GDM1 (cell line): ENCODE data around the gene BSDC1.
"Not testable (repeated sequence)": the region's sequence is repeated elsewhere in the genome, so short reads cannot be mapped to it uniquely, and the experiment has no call there.

Experiments
- DNase-seq: peaks from one replicate; lab custom pipeline; 2025; lab: John Stamatoyannopoulos, UW

BSDC1 gene

GRCh38 chr1:32394141-32394889 lies at the start of gene BSDC1:
BSDC1 (minus strand) TSS chr1:32394441; CDS start chr1:32394414, 27 bp downstream.
- DNase-seq = peak; percentile 97

DNA sequence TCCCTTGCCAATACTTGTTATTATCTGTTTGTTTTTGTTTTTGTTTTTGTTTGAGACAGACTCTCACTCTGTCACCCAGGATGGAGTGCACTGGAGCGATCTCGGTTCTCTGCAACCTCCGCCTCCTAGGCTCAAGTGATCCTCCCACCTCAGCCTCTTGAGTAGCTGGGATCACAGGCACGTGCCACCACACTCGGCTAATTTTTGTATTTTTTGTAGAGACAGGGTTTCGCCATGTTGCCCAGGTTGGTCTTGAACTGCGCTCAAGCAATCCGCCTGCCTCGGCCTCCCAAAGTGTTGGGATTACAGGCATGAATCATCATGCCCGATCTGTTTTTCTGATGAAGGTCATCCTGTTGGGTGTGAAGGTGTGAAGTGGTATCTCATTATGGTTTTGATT lies 47.2 kb upstream of the BSDC1 start:
- not testable (repeated sequence) for DNase-seq

GRCh38 chr1:32438777-32439176 lies 44.5 kb upstream of the BSDC1 start:
- DNase-seq = not testable (repeated sequence)

DNA sequence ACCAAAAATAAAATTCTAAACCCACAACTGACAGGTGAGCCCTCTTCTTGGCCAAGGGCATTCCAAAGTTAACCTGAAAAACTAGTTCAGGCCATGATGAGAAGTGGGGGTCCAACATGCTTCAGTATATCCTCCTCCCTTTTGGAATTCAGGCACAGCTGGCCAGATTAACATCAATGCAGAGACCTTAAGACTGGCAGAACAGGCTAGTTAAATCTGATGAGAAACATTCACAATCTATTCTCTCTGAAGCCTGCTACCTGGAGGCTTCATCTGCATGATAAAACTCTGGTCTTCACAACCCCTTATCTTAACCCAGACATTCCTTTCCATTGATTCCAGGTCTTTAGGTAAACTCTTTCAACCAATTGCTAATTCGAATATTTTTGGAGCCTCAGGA lies 43.9 kb upstream of the BSDC1 start:
- no peak for DNase-seq

- DNase-seq = no peak
Measured at GRCh38 chr1:32431736-32432400, 37.6 kb upstream of the BSDC1 start.

- no peak for DNase-seq
Measured at GRCh38 chr1:32427264-32427963, 33.2 kb upstream of the BSDC1 start.

DNA sequence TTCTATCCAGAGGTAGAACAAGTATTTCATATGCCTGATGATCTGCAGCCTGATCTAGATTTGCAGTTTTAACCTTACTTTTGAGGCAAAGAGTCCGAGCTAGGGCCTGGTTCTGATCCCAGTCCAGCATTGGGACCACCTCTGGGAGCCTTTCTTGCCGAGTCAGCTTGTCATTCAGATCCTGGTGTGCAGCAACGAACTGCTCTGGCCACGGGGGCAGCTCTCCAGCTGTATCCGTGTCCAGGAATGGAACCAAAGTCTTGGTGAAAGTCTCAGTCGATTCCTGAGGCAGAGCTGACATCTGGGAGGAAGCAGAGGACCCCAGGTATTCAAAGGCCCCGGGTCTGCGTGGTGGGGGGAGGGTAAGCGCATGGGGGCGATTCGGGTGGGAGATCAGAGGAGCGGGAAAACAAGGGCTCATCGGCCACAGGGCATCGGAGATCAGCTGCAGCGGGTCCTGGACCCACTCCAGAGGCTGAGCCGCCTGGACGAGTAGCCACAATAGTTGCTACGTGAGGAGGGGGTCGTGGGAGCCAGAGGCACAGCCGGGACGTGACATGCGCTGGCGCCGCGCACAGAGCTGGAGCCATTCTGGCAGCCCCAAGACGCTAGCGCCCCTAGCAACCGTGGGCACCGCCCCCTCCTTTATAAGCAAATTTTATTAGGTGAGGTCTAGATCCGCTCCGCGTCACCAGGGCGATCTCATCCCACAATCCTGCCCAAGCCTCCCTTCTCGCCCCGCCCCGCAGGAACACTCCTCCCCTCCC lies 32.4 kb upstream of the BSDC1 start:
- DNase-seq = no peak

- DNase-seq = no peak
Measured at GRCh38 chr1:32421775-32422174, 27.5 kb upstream of the BSDC1 start.

- no peak for DNase-seq
Measured at GRCh38 chr1:32414186-32414886, 20.1 kb upstream of the BSDC1 start.

GRCh38 chr1:32413507-32414185 lies 19.4 kb upstream of the BSDC1 start:
- peak; percentile 59 for DNase-seq

GRCh38 chr1:32411261-32411660 lies 17.0 kb upstream of the BSDC1 start:
- DNase-seq = no peak

GRCh38 chr1:32406629-32407111 lies 12.4 kb upstream of the BSDC1 start:
- DNase-seq = no peak

DNA sequence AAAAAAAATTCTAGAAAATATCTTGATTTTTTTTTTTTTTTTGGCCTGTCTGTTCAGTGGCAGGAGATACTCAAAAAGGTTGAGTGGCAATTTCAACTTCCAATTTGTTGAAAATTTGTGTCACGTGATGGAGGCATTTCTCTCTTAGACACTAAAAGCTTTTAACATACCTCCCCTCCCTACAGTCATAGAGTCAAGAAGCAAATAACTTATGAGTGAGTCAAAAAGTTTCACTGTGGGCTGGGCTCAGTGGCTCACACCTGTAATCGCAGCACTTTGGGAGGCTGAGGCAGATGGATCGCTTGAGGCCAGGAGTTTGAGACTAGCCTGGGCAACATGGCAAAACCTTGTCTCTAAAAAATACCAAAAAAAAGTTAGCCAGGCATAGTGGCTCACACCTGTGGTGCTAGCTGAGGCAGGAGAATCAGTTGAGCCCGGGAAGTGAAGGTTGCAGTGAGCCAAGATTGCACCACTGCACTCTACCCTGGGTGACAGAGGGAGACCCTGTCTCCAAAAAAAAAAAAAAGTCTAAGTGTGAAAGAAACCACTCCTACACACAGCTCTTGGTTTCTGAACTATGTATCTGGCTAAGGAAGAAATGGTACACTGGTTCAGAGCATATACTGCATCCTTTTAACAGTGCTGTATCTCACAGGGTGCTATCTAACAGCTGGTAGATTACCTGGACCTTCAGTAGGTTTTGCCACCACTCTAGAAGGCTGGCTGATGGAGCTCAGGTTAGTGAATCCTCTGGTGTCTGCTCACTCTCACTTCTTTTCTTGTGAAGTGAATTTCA lies 11.6 kb upstream of the BSDC1 start:
- DNase-seq = no peak

DNA sequence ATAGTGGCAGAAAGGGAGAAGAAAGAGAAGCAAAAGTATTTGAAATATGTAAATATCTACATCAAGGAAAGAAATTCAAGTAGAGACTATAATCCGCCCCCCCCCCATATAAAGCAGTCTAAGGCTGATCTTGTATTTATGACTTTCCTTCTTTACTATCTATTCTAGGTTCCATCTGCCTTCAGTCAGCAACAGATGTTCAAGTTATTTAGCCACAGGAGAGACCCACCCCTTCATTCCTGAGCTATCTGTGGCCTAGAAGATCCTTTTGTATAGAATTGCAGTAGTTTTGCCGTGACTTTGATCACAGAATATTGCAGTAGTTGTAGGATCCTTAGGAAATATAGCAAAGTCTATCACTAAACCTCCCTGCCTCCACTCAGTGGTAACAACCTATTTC lies 10.7 kb upstream of the BSDC1 start:
- DNase-seq = no peak

GRCh38 chr1:32400876-32401631 lies 6.8 kb upstream of the BSDC1 start:
- peak; percentile 10 for DNase-seq

DNA sequence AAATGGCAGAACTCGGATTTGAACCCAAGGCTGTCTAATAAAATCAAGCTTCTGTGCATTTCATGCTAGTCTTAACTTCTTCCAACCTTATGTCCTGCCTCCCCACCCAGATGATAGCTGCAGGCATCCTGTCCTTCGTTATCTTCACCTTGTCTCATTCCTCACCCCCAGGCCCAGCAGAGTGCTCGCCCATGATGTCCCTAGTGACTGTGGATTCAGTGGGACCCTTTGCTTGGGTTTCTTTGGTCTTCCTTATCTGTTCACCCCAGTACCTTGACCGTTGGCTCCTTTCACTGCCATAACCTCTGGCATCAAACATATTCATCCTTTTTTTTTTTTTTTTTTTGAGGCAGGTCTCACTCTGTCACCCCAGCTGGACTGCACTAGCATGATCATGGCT lies 5.6 kb upstream of the BSDC1 start:
- no peak for DNase-seq

DNA sequence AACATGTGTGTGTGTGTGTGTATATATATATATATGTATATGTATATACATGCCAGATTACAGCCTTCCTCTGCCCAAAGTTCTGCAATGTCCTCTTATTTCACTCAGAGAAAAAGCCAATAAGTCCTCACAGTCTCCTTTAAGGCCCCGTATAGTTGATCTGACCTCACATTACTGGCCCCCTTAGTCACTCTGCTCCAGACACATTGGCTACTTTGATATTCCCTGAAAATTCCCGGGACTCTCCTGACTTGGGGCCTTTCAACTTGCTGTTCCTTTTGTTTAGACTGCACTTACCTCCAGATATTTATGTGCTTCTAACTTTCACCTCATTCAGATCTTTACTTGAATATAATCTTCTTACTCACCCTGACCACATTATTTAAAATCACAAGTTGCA lies 4.2 kb upstream of the BSDC1 start:
- DNase-seq = no peak

DNA sequence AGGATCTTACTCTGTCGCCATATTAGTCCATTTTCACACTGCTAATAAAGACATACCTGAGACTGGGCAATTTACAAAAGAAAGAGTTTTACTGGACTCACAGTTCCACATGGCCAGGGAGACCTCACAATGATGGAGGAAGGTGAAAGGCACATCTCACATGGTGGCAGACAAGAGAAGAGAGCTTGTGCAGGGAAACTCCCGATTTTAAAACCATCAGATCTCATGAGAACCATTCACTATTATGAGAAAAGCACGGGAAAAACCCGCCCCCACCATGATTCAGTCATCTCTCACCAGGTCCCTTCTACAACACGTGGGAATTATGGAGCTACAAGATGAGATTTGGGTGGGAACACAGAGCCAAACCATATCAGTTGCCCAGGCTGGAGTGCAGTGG lies 2.3 kb upstream of the BSDC1 start:
- DNase-seq = not testable (repeated sequence)

- no peak for DNase-seq
Measured at GRCh38 chr1:32394890-32395432, 720 bp upstream of the BSDC1 start.
